GM12878 (cell line): ENCODE data around the gene CLDN12. TPM values are rescaled to one million over a fixed set of nuclear protein-coding genes. Genes with fewer than 3 reads are reported as not detected.

ENCODE experiments used
- ATAC-seq: fragments of 200-7000 bp; cut with Tn5 transposase; 3 replicates; pipeline ENCODE4 v1.9.1; 2020; ENCODE audit warnings: mild to moderate bottlenecking, moderate library complexity
- BruUV-seq: library from RNA; stranded (reverse); fragments of 400-500 nt; replicated peaks from 2 replicates; lab custom pipeline; 2021; lab: Mats Ljungman, UMichigan
- CTCF ChIA-PET: fragments of 300-600 bp; sonication (Branson Sonifier 250); formaldehyde crosslinking; extraction: SDS; loops from one replicate; lab custom pipeline; 2021; ENCODE audit warnings: inconsistent platforms; lab: Yijun Ruan, JAX
- POLR2A ChIA-PET: fragments of 350-600 bp; formaldehyde crosslinking; extraction: SDS; loops from one replicate; lab custom pipeline; 2021; ENCODE audit warnings: inconsistent platforms; lab: Charles Lee
- RAD21 ChIA-PET: fragments of 300-600 bp; sonication (Branson Sonifier 250); formaldehyde crosslinking; loops from one replicate; lab custom pipeline; 2023; ENCODE audit warnings: antibody characterized with exemption; ENCODE audit not compliant: unreplicated experiment; lab: Charles Lee
- SMC1A ChIA-PET: fragments of 300-600 bp; sonication (Branson Sonifier 250); formaldehyde crosslinking; loops from one replicate; lab custom pipeline; 2023; ENCODE audit not compliant: unreplicated experiment, uncharacterized antibody; lab: Charles Lee
- DNase-seq: peaks from one replicate; pipeline ENCODE4 v3.0.0-alpha.2; 2011; ENCODE audit warnings: low read depth, low spot score
- FAIRE-seq: peaks from 3 replicates; lab custom pipeline; 2011; peaks lifted over from hg19 to GRCh38; lab: Jason Lieb, UNC
- H2AFZ ChIP-seq: 2 replicates; pipeline ENCODE4 v1.6.0; 2011; ENCODE audit warnings: low read depth, low read length, control low read depth; ENCODE audit not compliant: control insufficient read depth
- H3K27ac ChIP-seq: 2 replicates; pipeline ENCODE4 v1.5.1; 2011; ENCODE audit warnings: control low read depth; ENCODE audit not compliant: control insufficient read depth, insufficient read depth
- H3K27me3 ChIP-seq, 2 experiments: replicated peaks in 1 of 2; 2 replicates each; pipeline versions ENCODE4 v1.6.0 to v1.6.1; 2011; ENCODE audit warnings: low read length in 1 of 2; ENCODE audit not compliant: control insufficient read depth in 2 of 2, insufficient read depth in 2 of 2
- H3K36me3 ChIP-seq, 2 experiments: 2 replicates each; pipeline ENCODE4 v1.5.1; 2011; ENCODE audit warnings: low read length in 1 of 2; ENCODE audit not compliant: control insufficient read depth in 2 of 2, insufficient read depth in 2 of 2
- H3K4me1 ChIP-seq: 2 replicates; pipeline ENCODE4 v1.6.1; 2011; ENCODE audit warnings: mild to moderate bottlenecking, low read length, moderate library complexity, mixed read lengths; ENCODE audit not compliant: control insufficient read depth, insufficient read depth
- H3K4me2 ChIP-seq: 2 replicates; pipeline ENCODE4 v1.6.0; 2011; ENCODE audit warnings: control low read depth; ENCODE audit not compliant: control insufficient read depth, insufficient read depth
- H3K4me3 ChIP-seq: fragments of 200-600 bp; sonication (generic); 2 replicates; pipeline ENCODE4 v1.5.1; 2016
- H3K79me2 ChIP-seq: 2 replicates; pipeline ENCODE4 v1.6.0; 2011; ENCODE audit warnings: low read length; ENCODE audit not compliant: control insufficient read depth, insufficient read depth
- H3K9ac ChIP-seq: 2 replicates; pipeline ENCODE4 v1.8.0; 2011; ENCODE audit warnings: low read length, control low read depth, mixed read lengths; ENCODE audit not compliant: control insufficient read depth, insufficient read depth
- H3K9me3 ChIP-seq: replicated peaks from 3 replicates; pipeline ENCODE4 v1.5.1; 2011; ENCODE audit warnings: mild to moderate bottlenecking, low read length; ENCODE audit not compliant: control insufficient read depth, insufficient read depth
- H4K20me1 ChIP-seq: 2 replicates; pipeline ENCODE4 v1.6.0; 2011; ENCODE audit not compliant: control insufficient read depth, insufficient read depth
- ATF2 ChIP-seq: IDR thresholded peaks from 2 replicates; pipeline ENCODE4 v1.6.1; 2012; ENCODE audit warnings: low read length, inconsistent platforms
- CBX3 ChIP-seq: fragments of 200-600 bp; sonication (generic); IDR thresholded peaks from 2 replicates; pipeline ENCODE4 v1.6.1; 2016; ENCODE audit warnings: low read depth, borderline replicate concordance
- EGR1 ChIP-seq, 2 experiments: IDR thresholded peaks; 1 replicate in 1 of 2; 2 replicates in 1 of 2; pipeline ENCODE4 v1.6.1; 2011 to 2012; ENCODE audit warnings: low read depth in 2 of 2, low read length in 2 of 2, borderline replicate concordance in 1 of 2, mild to moderate bottlenecking in 1 of 2, moderate library complexity in 1 of 2
- FOXM1 ChIP-seq: IDR thresholded peaks from 2 replicates; pipeline ENCODE4 v1.6.1; 2012; ENCODE audit warnings: low read depth, mild to moderate bottlenecking, inconsistent platforms, low read length, moderate library complexity
- GABPA ChIP-seq: IDR thresholded peaks from 2 replicates; pipeline ENCODE4 v1.6.1; 2014; ENCODE audit warnings: antibody characterized with exemption, low read depth, mild to moderate bottlenecking, inconsistent platforms
- PBX3 ChIP-seq: IDR thresholded peaks from 2 replicates; pipeline ENCODE4 v1.6.1; 2011; ENCODE audit warnings: mild to moderate bottlenecking, low read depth, low read length, moderate library complexity; ENCODE audit not compliant: insufficient replicate concordance
- RAD21 ChIP-seq: IDR thresholded peaks from 2 replicates; pipeline ENCODE4 v1.6.1; 2011; ENCODE audit warnings: mild to moderate bottlenecking, low read depth, low read length, moderate library complexity; ENCODE audit not compliant: insufficient read depth
- RELA ChIP-seq: fragments of 450-650 bp; IDR thresholded peaks from 2 replicates; pipeline ENCODE4 v1.8.0; 2014; ENCODE audit warnings: borderline replicate concordance; ENCODE audit not compliant: partially characterized antibody
- RFX5 ChIP-seq: IDR thresholded peaks from 2 replicates; pipeline ENCODE4 v1.6.1; 2011; ENCODE audit warnings: low read depth, low read length, improper control_type of control experiment
- SMC3 ChIP-seq: IDR thresholded peaks from 2 replicates; pipeline ENCODE4 v1.6.1; 2011; ENCODE audit warnings: low read length, improper control_type of control experiment, borderline replicate concordance
- YY1 ChIP-seq: IDR thresholded peaks from 2 replicates; pipeline ENCODE4 v1.6.1; 2011; ENCODE audit warnings: low read depth, mild to moderate bottlenecking, low read length
- WGBS: methylation state at CpG from one replicate; pipeline ENCODE4 v1.1.6; 2016; ENCODE audit warnings: low lambda C conversion rate; ENCODE audit not compliant: insufficient replicate concordance, insufficient coverage; ENCODE audit errors: missing lambda C conversion rate; 5-methylcytosine and 5-hydroxymethylcytosine counted together
- in situ Hi-C: fragments of 300-500 bp; cut with MboI; formaldehyde crosslinking; loops from 9 replicates; pipeline ENCODE4 v1.14.3; 2018; ENCODE audit warnings: mixed read lengths
- intact Hi-C: fragments of 100-400 bp; cut with micrococcal nuclease; formaldehyde crosslinking; loops from one replicate; pipeline ENCODE4 v1.14.2; 2022; ENCODE audit not compliant: unreplicated experiment
- polyA plus RNA-seq, 11 experiments: library from polyadenylated mRNA; depleted of rRNA in 4 of 11; unstranded in 6 of 11; stranded (reverse) in 5 of 11; fragments of >200 nt; fragmentation: Nextera tagmentation in 4 of 11; fragmentation: Illumina TruSeq in 1 of 11; extraction: Ambion mirVana in 4 of 11; extraction: Trizol in 1 of 11; gene quantifications; 1 replicate in 1 of 11; 2 replicates in 10 of 11; pipeline versions ENCODE4 v1.2.1 to v1.2.3, GENCODE V29; 2011 to 2016; ENCODE audit warnings: inconsistent platforms in 2 of 11, missing spikeins in 2 of 11, low read depth in 1 of 11
- total RNA-seq, 4 experiments: library from RNA; depleted of rRNA in 3 of 4; stranded (reverse); fragments of >200 nt in 3 of 4; fragmentation: Illumina TruSeq in 1 of 4; extraction: Trizol in 1 of 4; gene quantifications; 2 replicates each; pipeline versions ENCODE4 v1.2.1 to v1.2.3, GENCODE V29; 2013 to 2021
- TF ChIP-seq, protein P1 (sequence below): fragments of 450-650 bp; IDR thresholded peaks from 2 replicates; pipeline ENCODE4 v1.6.1; 2017; ENCODE audit warnings: mild to moderate bottlenecking, moderate library complexity
- TF ChIP-seq, protein P2 (sequence below), 3 experiments: IDR thresholded peaks in 2 of 3; conservative IDR thresholded peaks in 1 of 3; 2 replicates each; pipeline ENCODE4 v1.5.1; 2011; ENCODE audit warnings: low read depth in 3 of 3, low read length in 3 of 3, mild to moderate bottlenecking in 3 of 3, control low read depth in 2 of 3, moderate library complexity in 2 of 3, inconsistent platforms in 1 of 3, mixed read lengths in 1 of 3; ENCODE audit not compliant: control insufficient read depth in 2 of 3, insufficient read depth in 1 of 3; ENCODE audit errors: extremely low read depth in 1 of 3

Gene CLDN12
- total and polyA plus RNA-seq, 10 of the 15 experiments (the other 5 are each of a cell fraction or from before 2014, with no cell fraction given): 3.1 to 41.1 (median 6.8) TPM

- 90% methylated on average over 10 of the region's 11 CpGs for WGBS
- Histone ChIP-seq H3K27ac (no peak overlapping the region), H3K4me1 (no peaks in the 10 kb centered on the region), H3K27me3 (no peaks in the 10 kb centered on the region), H3K9ac (no peak overlapping the region), H3K4me2 (no peak overlapping the region), H3K79me2 (no peaks in the 10 kb centered on the region), H4K20me1 (no peaks in the 10 kb centered on the region), H3K9me3 (no peaks in the 10 kb centered on the region), H2AFZ (no peak overlapping the region), H3K36me3 (no peaks in the 10 kb centered on the region; a peak in 1 of 4 replicates), H3K4me3 (no peak overlapping the region)
- ChIA-PET RAD21 (interaction anchor here (1.2 to 1.4 kb wide), 3 partner anchors 10 to 100 kb away, joined by 3 to 4 read pairs (median 4); partner anchors contain the start of gene CLDN12), CTCF (interaction anchor here (1.0 to 2.1 kb wide), 8 partner anchors 14 to 234 kb away, joined by 3 to 18 read pairs (median 5); partner anchors contain the start of gene GTPBP10), POLR2A (no interaction called here), SMC1A (interaction anchor here (1.0 to 3.5 kb wide), 6 partner anchors 9 to 260 kb away, joined by 3 to 20 read pairs (median 6); no protein-coding TSS in a partner anchor)
- DNase-seq: no peak
- in situ Hi-C loops (no loop called here), intact Hi-C loops (loop anchor here (1.0 to 5.0 kb wide), 2 partner anchors 100 to 260 kb away; partner anchors contain the start of gene STEAP1)
- no peak for FAIRE-seq
- peak; percentile 90 for ATAC-seq
- no TSS peak for BruUV-seq
- TF ChIP-seq FOXM1: no peak
- no peak for TF ChIP-seq PBX3
- no peak for TF ChIP-seq CBX3
- TF ChIP-seq YY1: no peak
- TF ChIP-seq, protein P1, sequence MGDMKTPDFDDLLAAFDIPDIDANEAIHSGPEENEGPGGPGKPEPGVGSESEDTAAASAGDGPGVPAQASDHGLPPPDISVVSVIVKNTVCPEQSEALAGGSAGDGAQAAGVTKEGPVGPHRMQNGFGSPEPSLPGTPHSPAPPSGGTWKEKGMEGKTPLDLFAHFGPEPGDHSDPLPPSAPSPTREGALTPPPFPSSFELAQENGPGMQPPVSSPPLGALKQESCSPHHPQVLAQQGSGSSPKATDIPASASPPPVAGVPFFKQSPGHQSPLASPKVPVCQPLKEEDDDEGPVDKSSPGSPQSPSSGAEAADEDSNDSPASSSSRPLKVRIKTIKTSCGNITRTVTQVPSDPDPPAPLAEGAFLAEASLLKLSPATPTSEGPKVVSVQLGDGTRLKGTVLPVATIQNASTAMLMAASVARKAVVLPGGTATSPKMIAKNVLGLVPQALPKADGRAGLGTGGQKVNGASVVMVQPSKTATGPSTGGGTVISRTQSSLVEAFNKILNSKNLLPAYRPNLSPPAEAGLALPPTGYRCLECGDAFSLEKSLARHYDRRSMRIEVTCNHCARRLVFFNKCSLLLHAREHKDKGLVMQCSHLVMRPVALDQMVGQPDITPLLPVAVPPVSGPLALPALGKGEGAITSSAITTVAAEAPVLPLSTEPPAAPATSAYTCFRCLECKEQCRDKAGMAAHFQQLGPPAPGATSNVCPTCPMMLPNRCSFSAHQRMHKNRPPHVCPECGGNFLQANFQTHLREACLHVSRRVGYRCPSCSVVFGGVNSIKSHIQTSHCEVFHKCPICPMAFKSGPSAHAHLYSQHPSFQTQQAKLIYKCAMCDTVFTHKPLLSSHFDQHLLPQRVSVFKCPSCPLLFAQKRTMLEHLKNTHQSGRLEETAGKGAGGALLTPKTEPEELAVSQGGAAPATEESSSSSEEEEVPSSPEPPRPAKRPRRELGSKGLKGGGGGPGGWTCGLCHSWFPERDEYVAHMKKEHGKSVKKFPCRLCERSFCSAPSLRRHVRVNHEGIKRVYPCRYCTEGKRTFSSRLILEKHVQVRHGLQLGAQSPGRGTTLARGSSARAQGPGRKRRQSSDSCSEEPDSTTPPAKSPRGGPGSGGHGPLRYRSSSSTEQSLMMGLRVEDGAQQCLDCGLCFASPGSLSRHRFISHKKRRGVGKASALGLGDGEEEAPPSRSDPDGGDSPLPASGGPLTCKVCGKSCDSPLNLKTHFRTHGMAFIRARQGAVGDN: no peak
- TF ChIP-seq, protein P2, sequence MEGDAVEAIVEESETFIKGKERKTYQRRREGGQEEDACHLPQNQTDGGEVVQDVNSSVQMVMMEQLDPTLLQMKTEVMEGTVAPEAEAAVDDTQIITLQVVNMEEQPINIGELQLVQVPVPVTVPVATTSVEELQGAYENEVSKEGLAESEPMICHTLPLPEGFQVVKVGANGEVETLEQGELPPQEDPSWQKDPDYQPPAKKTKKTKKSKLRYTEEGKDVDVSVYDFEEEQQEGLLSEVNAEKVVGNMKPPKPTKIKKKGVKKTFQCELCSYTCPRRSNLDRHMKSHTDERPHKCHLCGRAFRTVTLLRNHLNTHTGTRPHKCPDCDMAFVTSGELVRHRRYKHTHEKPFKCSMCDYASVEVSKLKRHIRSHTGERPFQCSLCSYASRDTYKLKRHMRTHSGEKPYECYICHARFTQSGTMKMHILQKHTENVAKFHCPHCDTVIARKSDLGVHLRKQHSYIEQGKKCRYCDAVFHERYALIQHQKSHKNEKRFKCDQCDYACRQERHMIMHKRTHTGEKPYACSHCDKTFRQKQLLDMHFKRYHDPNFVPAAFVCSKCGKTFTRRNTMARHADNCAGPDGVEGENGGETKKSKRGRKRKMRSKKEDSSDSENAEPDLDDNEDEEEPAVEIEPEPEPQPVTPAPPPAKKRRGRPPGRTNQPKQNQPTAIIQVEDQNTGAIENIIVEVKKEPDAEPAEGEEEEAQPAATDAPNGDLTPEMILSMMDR (IDR thresholded peaks at IDR 0.05 in 2 of 3, conservative IDR thresholded peaks at IDR 0.05 in 1 of 3; ENCODE audit: control insufficient read depth in 2 of 3, extremely low read depth in 1 of 3, insufficient read depth in 1 of 3, low read depth in 3 of 3, low read length in 3 of 3): peak; percentile 39 to 58 (median 53); a peak in 5 of 6 replicates
- TF ChIP-seq RAD21: peak; percentile 44; the same call in 1 of the 2 replicates
- no peak for TF ChIP-seq ATF2
- no peak for TF ChIP-seq RELA
- peak; percentile 27; the same call in 1 of the 2 replicates for TF ChIP-seq SMC3
- no peak for TF ChIP-seq RFX5
- no peak for TF ChIP-seq EGR1 (IDR thresholded peaks at IDR 0.05; ENCODE audit: borderline replicate concordance in 1 of 2, low read depth in 2 of 2, low read length in 2 of 2)
- no peak for TF ChIP-seq GABPA
These were observed 9.4 kb downstream of the CLDN12 start for GRCh38 chr7:90412458-90413184.
